ENCODE results near the gene FOXO3.
"Not testable (repeated sequence)": the region's sequence is repeated elsewhere in the genome, so short reads cannot be mapped to it uniquely, and the experiment has no call there.

Gene FOXO3

DNA sequence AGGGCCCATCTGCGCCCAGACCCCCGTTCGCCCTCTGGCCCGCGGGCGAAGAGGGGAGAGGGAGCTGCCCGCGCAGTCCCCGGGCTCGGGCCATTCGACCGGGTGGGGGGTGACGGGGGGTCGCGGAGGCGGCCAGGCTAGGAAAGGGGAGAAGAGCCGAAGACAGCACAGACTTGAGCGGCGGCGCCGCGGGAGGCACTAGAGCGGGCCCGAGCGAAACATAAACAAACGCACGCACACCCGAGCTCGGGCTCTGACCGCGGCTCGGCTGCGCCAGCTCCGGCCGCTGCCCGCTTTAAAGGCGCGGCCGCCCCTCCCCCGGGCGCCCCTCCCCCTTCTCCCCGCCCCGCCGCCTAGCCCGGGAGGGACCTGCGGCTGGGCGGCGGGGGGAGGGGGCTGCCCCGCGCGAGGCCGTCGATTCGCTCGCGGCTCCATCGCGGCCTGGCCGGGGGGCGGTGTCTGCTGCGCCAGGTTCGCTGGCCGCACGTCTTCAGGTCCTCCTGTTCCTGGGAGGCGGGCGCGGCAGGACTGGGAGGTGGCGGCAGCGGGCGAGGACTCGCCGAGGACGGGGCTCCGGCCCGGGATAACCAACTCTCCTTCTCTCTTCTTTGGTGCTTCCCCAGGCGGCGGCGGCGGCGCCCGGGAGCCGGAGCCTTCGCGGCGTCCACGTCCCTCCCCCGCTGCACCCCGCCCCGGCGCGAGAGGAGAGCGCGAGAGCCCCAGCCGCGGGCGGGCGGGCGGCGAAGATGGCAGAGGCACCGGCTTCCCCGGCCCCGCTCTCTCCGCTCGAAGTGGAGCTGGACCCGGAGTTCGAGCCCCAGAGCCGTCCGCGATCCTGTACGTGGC lies at the start of gene FOXO3:
FOXO3 (plus strand) TSS at position 455 of the 846 bp plus-strand sequence; CDS start at position 747, 292 bp downstream.
- peaks cover 55% of the 10 kb centered on the region for H3K4me1 Mint-ChIP-seq (ENCODE audit: low read depth)
- peaks cover 18% of the 10 kb centered on the region for H3K36me3 Mint-ChIP-seq (ENCODE audit: low read depth)
- H3K27me3 Mint-ChIP-seq = peaks cover 14% of the 10 kb centered on the region
- intact Hi-C loops (cut with micrococcal nuclease) = no loop called here
- H3K4me3 Mint-ChIP-seq = peak within 1 kb of the TSS; percentile 89
- H3K9me3 Mint-ChIP-seq = no peaks in the 10 kb centered on the region
- H3K27ac Mint-ChIP-seq = peak within 1 kb of the TSS; percentile 93

DNA sequence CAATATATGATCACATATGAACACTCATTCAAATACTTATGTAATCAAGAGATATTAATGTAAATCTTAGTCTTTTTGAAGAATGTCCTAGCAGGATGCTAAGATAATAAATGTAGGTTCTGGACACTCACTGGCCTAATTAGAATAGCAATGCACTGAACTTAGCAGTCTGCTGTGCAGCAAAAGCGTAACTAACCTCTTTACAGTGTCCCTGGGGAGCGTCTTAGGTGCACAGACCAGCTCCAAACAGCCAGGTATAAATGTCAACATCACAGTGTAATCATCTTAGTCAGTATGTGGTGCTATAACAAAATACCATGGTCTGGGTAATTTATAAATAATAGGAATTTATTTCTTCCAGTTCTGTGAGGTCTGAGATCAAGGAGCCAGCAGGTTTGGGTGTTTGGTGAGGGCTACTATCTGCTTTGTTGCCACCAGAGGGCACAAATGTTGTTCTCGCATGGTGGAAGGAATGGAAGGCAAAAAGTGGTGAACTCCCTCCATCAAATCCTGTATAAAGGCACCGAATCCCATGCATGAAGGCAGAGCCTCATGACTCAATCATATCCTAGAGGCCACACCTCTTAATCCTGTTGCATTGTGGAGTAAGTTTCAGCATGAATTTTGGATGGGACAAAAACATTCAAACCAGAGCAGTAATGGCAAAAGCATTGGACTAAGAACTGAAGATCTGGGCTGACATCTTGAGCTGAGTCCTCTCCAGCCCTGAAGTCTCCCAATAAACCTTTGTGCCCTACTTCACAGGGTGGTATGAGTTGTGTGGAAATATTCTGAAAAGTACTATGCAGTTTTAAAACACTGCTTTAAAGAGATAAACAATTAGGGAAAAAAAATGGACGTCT lies 41.8 kb upstream of the FOXO3 start:
- H3K36me3 Mint-ChIP-seq (ENCODE audit: low read depth) = peaks cover 19% of the 10 kb centered on the region
- H3K27me3 Mint-ChIP-seq = no peaks in the 10 kb centered on the region
- H3K27ac Mint-ChIP-seq = no peak overlapping the region

DNA sequence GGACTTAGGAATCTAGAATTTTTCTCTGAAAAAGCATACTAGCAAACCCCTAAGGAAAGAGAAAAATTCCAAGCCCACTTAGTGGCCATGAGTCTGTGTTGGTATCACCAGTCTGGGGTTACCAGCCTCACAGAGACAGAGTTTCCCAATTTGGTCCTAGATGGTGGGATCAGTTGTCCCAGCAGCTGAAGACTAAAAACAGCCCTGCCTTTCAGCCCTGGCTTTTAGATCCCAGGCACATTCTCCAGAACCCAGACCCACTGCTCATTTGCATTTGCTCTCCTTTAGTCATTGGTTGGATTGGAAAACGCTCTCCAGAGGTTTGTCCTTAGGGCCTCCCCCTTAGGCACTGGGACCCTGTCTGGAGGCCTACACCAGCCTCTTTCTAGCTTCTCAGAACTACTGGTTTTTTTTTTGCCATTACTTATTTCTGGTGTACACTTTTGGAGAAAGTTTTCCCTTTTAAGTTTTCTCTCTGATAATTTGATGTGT lies 39.1 kb upstream of the FOXO3 start:
- Mint-ChIP-seq H3K27me3 (no peaks in the 10 kb centered on the region), H3K4me3 (no peak overlapping the region), H3K9me3 (no peaks in the 10 kb centered on the region), H3K36me3 (ENCODE audit: low read depth) (peaks cover 16% of the 10 kb centered on the region), H3K27ac (no peak overlapping the region), H3K4me1 (ENCODE audit: low read depth) (no peaks in the 10 kb centered on the region)
- intact Hi-C loops (cut with micrococcal nuclease) = no loop called here

More for the DNA sequence above, 41.8 kb upstream of the FOXO3 start:
- Mint-ChIP-seq H3K4me3 (no peak overlapping the region), H3K4me1 (ENCODE audit: low read depth) (no peaks in the 10 kb centered on the region), H3K9me3 (no peaks in the 10 kb centered on the region)
- intact Hi-C loops (cut with micrococcal nuclease) = no loop called here

DNA sequence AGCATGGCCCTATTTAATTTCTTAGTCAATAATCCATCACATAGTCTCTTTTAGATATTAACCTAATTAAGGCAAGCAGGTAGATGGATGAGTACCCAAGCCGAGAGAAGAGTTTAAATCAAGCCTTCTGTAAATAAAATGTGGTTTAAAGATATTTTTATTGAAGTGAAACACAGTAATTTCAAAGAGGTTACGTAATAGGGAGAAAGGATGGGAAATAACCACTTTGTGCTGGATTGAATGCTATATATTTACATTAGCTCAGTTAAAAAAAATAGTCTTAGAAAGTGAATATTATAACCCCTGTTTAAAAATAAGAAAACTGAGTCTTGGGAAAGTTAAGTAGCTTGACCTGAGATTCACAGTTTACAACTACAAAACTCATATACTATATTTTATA lies 37.0 kb upstream of the FOXO3 start:
- Mint-ChIP-seq H3K27ac (no peak overlapping the region), H3K4me3 (no peak overlapping the region), H3K4me1 (ENCODE audit: low read depth) (no peaks in the 10 kb centered on the region), H3K9me3 (no peaks in the 10 kb centered on the region), H3K36me3 (ENCODE audit: low read depth) (peaks cover 16% of the 10 kb centered on the region), H3K27me3 (no peaks in the 10 kb centered on the region)
- intact Hi-C loops (cut with micrococcal nuclease) = no loop called here

GRCh38 chr6:108524528-108525248 lies 36.0 kb upstream of the FOXO3 start:
- Mint-ChIP-seq H3K27ac (no peak overlapping the region), H3K4me3 (no peak overlapping the region)

DNA sequence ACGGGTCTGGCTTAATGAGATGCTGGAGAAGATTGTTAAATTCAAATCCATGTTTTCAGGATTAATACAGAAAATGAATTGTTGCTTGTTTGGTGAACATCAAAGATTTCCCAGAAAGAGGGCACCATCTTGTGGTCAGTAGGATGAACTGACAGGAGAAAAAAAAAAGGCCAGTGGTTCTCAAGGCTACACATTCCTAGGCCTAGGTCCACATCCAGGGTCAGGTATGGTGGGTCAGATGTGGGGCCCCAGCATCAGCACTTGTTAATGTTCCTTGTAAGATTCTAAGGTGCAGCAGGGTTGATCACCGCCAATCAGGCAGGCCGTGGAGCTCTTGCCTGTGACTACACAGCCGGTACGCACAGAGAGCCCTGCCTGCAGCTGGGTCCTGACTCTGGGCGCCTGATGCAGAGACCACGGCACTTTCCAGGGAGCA lies 34.0 kb upstream of the FOXO3 start:
- H3K4me1 Mint-ChIP-seq (ENCODE audit: low read depth) = no peaks in the 10 kb centered on the region
- intact Hi-C loops (cut with micrococcal nuclease) = loop anchor here (1.0 kb wide), 2 partner anchors 413 to 546 kb away; no protein-coding TSS in a partner anchor
- no peaks in the 10 kb centered on the region for H3K9me3 Mint-ChIP-seq
- no peak overlapping the region for H3K4me3 Mint-ChIP-seq
- no peak overlapping the region for H3K27ac Mint-ChIP-seq
- H3K36me3 Mint-ChIP-seq (ENCODE audit: low read depth) = peaks cover 16% of the 10 kb centered on the region
- H3K27me3 Mint-ChIP-seq = no peaks in the 10 kb centered on the region

More at GRCh38 chr6:108524528-108525248, 36.0 kb upstream of the FOXO3 start:
- H3K27me3 Mint-ChIP-seq = no peaks in the 10 kb centered on the region
- peaks cover 16% of the 10 kb centered on the region for H3K36me3 Mint-ChIP-seq (ENCODE audit: low read depth)
- intact Hi-C loops (cut with micrococcal nuclease) = no loop called here
- no peaks in the 10 kb centered on the region for H3K4me1 Mint-ChIP-seq (ENCODE audit: low read depth)
- no peaks in the 10 kb centered on the region for H3K9me3 Mint-ChIP-seq

DNA sequence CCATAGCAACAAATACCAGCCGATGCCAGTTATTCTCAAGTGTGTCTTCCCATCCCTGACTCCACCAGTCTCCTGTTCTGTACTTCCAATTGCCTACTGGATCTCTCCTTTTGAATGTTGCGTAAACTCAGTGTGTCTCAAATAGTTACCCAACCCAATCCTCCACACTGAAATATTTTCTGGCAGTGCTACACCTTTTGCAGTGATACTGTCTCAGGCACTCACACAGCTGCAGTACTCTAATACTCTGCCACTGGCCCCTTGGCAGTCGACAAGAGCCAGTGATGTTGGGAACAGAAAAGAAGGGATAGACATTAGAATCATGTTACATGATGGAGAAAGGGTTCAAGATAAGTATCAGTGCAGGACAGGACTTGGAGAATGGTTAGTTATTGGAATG lies 31.8 kb upstream of the FOXO3 start:
- Mint-ChIP-seq H3K4me3 (no peak overlapping the region), H3K27me3 (peaks cover 1% of the 10 kb centered on the region), H3K9me3 (no peaks in the 10 kb centered on the region), H3K27ac (no peak overlapping the region), H3K4me1 (ENCODE audit: low read depth) (peaks cover 4% of the 10 kb centered on the region), H3K36me3 (ENCODE audit: low read depth) (no peaks in the 10 kb centered on the region)
- intact Hi-C loops (cut with micrococcal nuclease) = no loop called here

DNA sequence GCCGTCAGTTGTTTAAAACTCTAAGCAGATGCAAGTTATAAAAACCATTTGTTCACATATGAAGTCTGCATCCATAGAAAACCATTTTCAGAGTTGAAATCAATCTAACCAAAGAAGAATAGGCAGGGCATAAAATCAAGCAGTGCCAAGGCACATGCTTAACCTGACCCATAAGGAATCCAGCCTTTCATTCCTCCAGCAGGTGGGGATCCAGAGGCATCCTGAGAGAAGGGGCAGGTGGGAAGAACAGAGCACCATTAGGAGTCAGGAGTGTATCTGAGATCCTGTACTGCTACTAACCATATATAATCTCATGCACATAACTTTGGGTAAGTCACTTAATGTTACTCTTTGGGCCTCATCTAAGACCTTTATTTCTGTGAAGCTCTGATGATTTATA lies 29.4 kb upstream of the FOXO3 start:
- peaks cover 7% of the 10 kb centered on the region for H3K4me1 Mint-ChIP-seq (ENCODE audit: low read depth)
- no peak overlapping the region for H3K4me3 Mint-ChIP-seq
- no peaks in the 10 kb centered on the region for H3K36me3 Mint-ChIP-seq (ENCODE audit: low read depth)
- no peak overlapping the region for H3K27ac Mint-ChIP-seq
- intact Hi-C loops (cut with micrococcal nuclease) = no loop called here
- no peaks in the 10 kb centered on the region for H3K9me3 Mint-ChIP-seq
- H3K27me3 Mint-ChIP-seq = peaks cover 1% of the 10 kb centered on the region

DNA sequence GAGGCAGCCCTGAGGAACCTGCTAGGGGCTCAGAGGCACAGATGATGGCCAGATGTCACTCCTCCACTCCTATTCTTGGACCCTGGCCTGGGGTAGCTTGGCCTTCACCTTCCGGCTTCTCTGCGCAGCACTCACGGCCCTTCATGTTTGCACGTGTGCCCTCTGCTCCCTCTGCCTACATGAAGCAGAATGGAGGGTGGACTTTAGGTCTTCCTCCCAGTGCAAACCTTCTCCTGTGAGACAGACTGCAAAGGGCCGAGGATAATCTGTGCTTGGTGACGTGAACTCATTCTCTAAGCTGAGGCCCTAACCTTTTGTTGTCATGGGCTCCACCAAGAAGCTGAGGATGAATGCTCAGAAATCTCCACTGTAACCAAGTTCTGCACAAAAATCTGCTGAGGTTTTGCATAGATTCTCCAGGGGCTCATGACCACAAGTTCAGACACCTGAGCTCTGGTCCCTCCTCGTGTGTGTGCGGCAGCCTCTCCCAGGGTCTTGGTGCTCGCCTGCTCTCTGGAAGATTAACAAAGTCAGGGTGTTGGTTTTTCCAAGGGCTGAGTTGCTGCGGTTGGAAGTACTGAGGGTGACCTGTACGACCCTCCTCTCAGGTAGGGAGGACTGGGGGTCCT lies 25.5 kb upstream of the FOXO3 start:
- Mint-ChIP-seq H3K9me3 (peaks cover 6% of the 10 kb centered on the region), H3K36me3 (ENCODE audit: low read depth) (no peaks in the 10 kb centered on the region), H3K27me3 (peaks cover 1% of the 10 kb centered on the region), H3K4me3 (no peak overlapping the region), H3K27ac (no peak overlapping the region), H3K4me1 (ENCODE audit: low read depth) (peaks cover 16% of the 10 kb centered on the region)
- intact Hi-C loops (cut with micrococcal nuclease) = no loop called here

- intact Hi-C loops (cut with micrococcal nuclease); H3K4me3 Mint-ChIP-seq; H3K9me3 Mint-ChIP-seq; H3K27ac Mint-ChIP-seq; H3K36me3 Mint-ChIP-seq (ENCODE audit: low read depth); H3K27me3 Mint-ChIP-seq: not testable (repeated sequence)
- H3K4me1 Mint-ChIP-seq (ENCODE audit: low read depth) = peaks cover 16% of the 10 kb centered on the region
These were observed 24.7 kb upstream of the FOXO3 start for GRCh38 chr6:108535920-108536535.

DNA sequence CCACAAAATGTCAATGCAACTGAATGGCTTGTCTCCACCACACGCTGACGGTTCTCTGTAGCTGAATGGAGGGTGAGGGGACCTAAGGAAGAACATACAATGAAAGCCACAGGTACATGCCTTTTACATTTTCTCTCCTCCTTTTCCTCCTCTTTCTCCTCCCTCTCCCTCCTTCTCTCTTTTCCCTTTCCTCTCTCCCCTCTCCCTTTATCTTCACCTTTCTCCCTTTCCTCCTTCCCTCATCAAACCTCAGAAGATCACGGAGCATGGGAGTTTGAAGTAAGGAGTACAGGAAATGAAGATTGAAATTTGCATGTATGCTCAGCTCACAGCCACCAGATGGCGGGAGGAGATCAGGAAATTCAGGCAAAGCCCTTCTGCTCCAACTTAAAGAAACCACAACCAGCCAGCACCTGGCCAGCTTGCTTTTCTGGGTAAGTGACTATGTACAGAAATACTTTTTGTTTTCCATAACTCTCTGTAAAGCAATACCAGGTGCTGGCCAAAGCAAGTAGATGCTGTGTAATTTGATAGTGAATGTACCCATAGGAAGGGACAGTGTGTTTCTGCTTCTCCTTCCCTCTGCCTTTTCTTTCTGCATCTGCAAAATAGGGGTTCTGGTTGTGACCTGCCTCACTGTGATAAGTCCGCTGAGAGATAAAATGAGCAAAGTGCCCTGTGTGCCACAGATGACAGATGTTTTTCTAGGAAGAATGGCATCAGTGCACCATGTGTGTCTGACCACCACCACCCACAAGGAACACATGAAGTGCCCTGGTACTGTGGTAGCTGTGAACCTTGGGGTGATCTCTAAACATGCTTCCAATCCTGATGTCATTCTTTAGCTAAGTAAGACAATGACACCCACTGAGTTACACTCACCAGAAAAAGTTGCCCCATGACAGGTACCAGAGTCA lies 18.6 kb upstream of the FOXO3 start:
- Mint-ChIP-seq H3K36me3 (ENCODE audit: low read depth) (no peaks in the 10 kb centered on the region), H3K27ac (no peak overlapping the region), H3K27me3 (peaks cover 13% of the 10 kb centered on the region), H3K9me3 (peaks cover 6% of the 10 kb centered on the region), H3K4me1 (ENCODE audit: low read depth) (peaks cover 26% of the 10 kb centered on the region), H3K4me3 (no peak overlapping the region)
- intact Hi-C loops (cut with micrococcal nuclease) = loop anchor here (1.0 kb wide), 3 partner anchors 240 to 351 kb away; no protein-coding TSS in a partner anchor

Data from dendritic cell treated with granulocyte-macrophage colony-stimulating factor and Interleukin-4, amounts not matched to agents 40 ng/mL and 50 ng/mL, for 4 days (primary cell).